ENCODE measurements around the gene INPP5K. TPM values are rescaled to one million over a fixed set of nuclear protein-coding genes. Genes with fewer than 3 reads are reported as not detected.

INPP5K gene
- total RNA-seq, 1 experiment from 2014 or later = 29.4 TPM

GRCh38 chr17:1511756-1512321 lies 4.6 kb downstream of the INPP5K start:
- H2AFZ ChIP-seq (ENCODE audit: low read length) = no peak overlapping the region
- H3K9ac ChIP-seq (ENCODE audit: extremely low read depth, insufficient read length, low read length) = no peak overlapping the region

More at GRCh38 chr17:1511756-1512321, 4.6 kb downstream of the INPP5K start:
- Histone ChIP-seq H3K9me3 (ENCODE audit: control insufficient read depth, low read depth, low read length) (no peaks in the 10 kb centered on the region), H2AK5ac (ENCODE audit: insufficient read length, low read length) (no peak overlapping the region), H4K5ac (ENCODE audit: insufficient read length, low read depth, low read length) (no peak overlapping the region), H2BK12ac (ENCODE audit: insufficient read length, low read depth, low read length) (no peak overlapping the region), H2BK120ac (ENCODE audit: low read depth, low read length, poor library complexity, severe bottlenecking) (no peak overlapping the region), H4K8ac (replicated peaks; ENCODE audit: insufficient read length, low read depth, low read length) (no peak overlapping the region), H3K4me1 (ENCODE audit: insufficient read depth, low read length) (0 out of 2 replicates have a peak, but pooled peaks cover 2% of the 10 kb centered on the region), H3K23ac (ENCODE audit: insufficient read length, low read depth, low read length) (no peak overlapping the region), H3T11ph (ENCODE audit: low read length) (no peak overlapping the region), H3K27me3 (ENCODE audit: insufficient read depth, low read length) (no peaks in the 10 kb centered on the region), H2BK15ac (ENCODE audit: low read depth, low read length) (no peak overlapping the region), H2BK5ac (ENCODE audit: insufficient read length, low read length) (no peak overlapping the region), H3K79me2 (ENCODE audit: insufficient read depth, low read length) (no peaks in the 10 kb centered on the region), H3K18ac (ENCODE audit: insufficient read length, low read depth, low read length) (no peak overlapping the region), H4K91ac (ENCODE audit: insufficient read length, low read depth, low read length) (no peak overlapping the region), H4K20me1 (ENCODE audit: control insufficient read depth, insufficient read depth, insufficient read length) (no peaks in the 10 kb centered on the region), H3K14ac (ENCODE audit: insufficient read depth, low read length) (no peak overlapping the region), H3K23me2 (ENCODE audit: insufficient read length, low read depth, low read length, poor library complexity, severe bottlenecking) (peaks cover 7% of the 10 kb centered on the region), H3K79me1 (ENCODE audit: insufficient read depth, low read depth, low read length, poor library complexity, severe bottlenecking) (no peaks in the 10 kb centered on the region), H3K27ac (ENCODE audit: insufficient read length, low read depth, low read length) (no peak overlapping the region), H2BK20ac (ENCODE audit: low read depth, low read length, poor library complexity, severe bottlenecking) (no peak overlapping the region), H3K4me2 (ENCODE audit: insufficient read depth, insufficient read length, low read length) (no peak overlapping the region), H3K56ac (ENCODE audit: insufficient read length, low read depth, low read length) (no peak overlapping the region), H3K4ac (ENCODE audit: low read depth, low read length) (no peak overlapping the region)
- Mint-ChIP-seq H3K27me3 (ENCODE audit: low read depth) (no peaks in the 10 kb centered on the region; the same call in 1 of the 2 replicates), H3K36me3 (ENCODE audit: insufficient read depth in 1 of 3, low read depth in 3 of 3) (peaks cover 0 to 43% (median 22%) of the 10 kb centered on the region in 3 experiments; a peak in 6 of 7 replicates), H3K4me1 (peaks cover 15 to 20% of the 10 kb centered on the region in 2 experiments), H3K9me3 (no peaks in the 10 kb centered on the region; a peak in 1 of 5 replicates), H3K4me3 (no peak overlapping the region), H3K27ac (peak overlapping the region in 2 of 3 experiments; percentile 21 to 34; a peak in 2 of 7 replicates)
- no peak for TF ChIP-seq CTCF (conservative IDR thresholded peaks at IDR 0.05)
- no CpG with 5 or more reads among the region's 7 CpGs for WGBS (ENCODE audit: extremely low coverage, insufficient read length, low lambda C conversion rate)
- DNase-seq = no peak

Data from H9 (cell line).